GM13977 (cell line): ENCODE data around the gene BCAS3.

Experiments used
- DNase-seq: peaks from one replicate; pipeline ENCODE4 v3.0.0; 2012; ENCODE audit warnings: low spot score
- CTCF ChIP-seq: IDR thresholded peaks from 2 replicates; pipeline ENCODE4 v1.5.1; 2012; ENCODE audit warnings: mild to moderate bottlenecking, control low read depth; ENCODE audit not compliant: insufficient read depth; ENCODE audit errors: extremely low read depth, missing control alignments
- in situ Hi-C: fragments of 300-500 bp; cut with MboI; formaldehyde crosslinking; loops from one replicate; pipeline ENCODE4 v1.12.0; 2022; ENCODE audit warnings: low sequenced_read_pairs, low pct_unique_long_range_greater_than_20kb, mixed read lengths, inconsistent platforms; ENCODE audit not compliant: unreplicated experiment

Gene BCAS3

GRCh38 chr17:61368832-61369450 lies 691.3 kb downstream of the BCAS3 start:
- no peak for TF ChIP-seq CTCF
- no peak for DNase-seq
- in situ Hi-C loops: no loop called here

GRCh38 chr17:61369751-61370150 lies 692.1 kb downstream of the BCAS3 start:
- TF ChIP-seq CTCF: no peak
- in situ Hi-C loops: no loop called here
- no peak for DNase-seq

- no peak for DNase-seq
- no peak for TF ChIP-seq CTCF
- in situ Hi-C loops: no loop called here
Observed at GRCh38 chr17:61371179-61371578, 693.5 kb downstream of the BCAS3 start.

GRCh38 chr17:61371606-61372005 lies 694.0 kb downstream of the BCAS3 start:
- no peak for DNase-seq
- TF ChIP-seq CTCF: no peak
- in situ Hi-C loops: no loop called here

GRCh38 chr17:61372436-61372835 lies 694.8 kb downstream of the BCAS3 start:
- DNase-seq: no peak
- in situ Hi-C loops: no loop called here
- no peak for TF ChIP-seq CTCF

GRCh38 chr17:61376931-61377838 lies 699.5 kb downstream of the BCAS3 start:
- no peak for TF ChIP-seq CTCF
- no peak for DNase-seq
- in situ Hi-C loops: no loop called here
